Stimulated activated CD4-positive, alpha-beta T cell treated with anti-CD3 and anti-CD28 coated beads, TNF-alpha, amount 100 ng/mL, for 4 hours (primary cell): ENCODE data around the gene PIGV.
"Not testable (repeated sequence)": the region's sequence is repeated elsewhere in the genome, so short reads cannot be mapped to it uniquely, and the experiment has no call there.

Experiments
- DNase-seq, 3 experiments: peaks; one replicate each; pipeline ENCODE4 v3.0.0-alpha.2; 2020; ENCODE audit warnings: low read depth in 3 of 3

Gene PIGV

GRCh38 chr1:26792924-26793323 lies 5.2 kb downstream of the PIGV start:
- DNase-seq: no peak

- no peak for DNase-seq
Measured at GRCh38 chr1:26794391-26794790, 6.6 kb downstream of the PIGV start.

DNA sequence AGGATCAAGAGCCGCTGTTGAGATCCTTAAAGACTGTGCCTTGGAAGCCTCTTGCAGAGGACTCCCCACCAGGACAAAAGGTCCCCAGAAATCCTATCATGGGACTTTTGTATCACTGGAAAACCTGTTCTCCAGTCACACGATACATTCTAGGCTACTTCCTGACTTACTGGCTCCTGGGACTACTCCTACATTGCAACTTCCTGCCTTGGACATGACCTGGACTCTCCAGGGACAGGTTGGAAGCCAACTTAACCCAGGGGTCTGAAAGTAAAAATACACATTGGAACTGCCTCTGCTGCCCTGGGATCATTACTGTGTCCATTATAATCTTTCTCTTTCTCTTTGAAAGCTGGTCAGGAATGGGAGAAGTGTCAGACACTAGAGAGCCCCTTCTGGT lies 9.9 kb downstream of the PIGV start:
- no peak for DNase-seq

- DNase-seq: no peak
Measured at GRCh38 chr1:26799479-26800142, 11.9 kb downstream of the PIGV start.

GRCh38 chr1:26803932-26804331 lies 16.2 kb downstream of the PIGV start:
- not testable (repeated sequence) for DNase-seq

DNA sequence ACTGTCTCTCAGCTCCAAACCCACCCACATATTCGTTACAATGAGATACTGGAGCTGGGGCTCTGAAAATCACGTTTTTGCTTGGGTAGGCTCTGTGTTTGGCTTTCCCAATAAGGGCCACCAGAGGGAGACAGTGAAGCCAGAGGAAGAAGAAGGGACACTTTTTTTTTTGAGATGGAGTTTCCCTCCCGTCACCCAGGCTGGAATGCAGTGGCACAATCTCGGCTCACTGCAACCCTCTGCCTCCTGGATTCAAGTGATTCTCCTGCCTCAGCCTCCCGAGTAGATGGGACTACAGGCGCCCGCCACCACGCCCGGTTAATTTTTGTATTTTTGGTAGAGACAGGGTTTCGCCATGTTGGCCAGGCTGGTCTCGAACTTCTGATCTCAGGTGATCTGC lies 22.4 kb downstream of the PIGV start:
- DNase-seq: peak in 2 of 3 experiments; percentile 59 to 64

DNA sequence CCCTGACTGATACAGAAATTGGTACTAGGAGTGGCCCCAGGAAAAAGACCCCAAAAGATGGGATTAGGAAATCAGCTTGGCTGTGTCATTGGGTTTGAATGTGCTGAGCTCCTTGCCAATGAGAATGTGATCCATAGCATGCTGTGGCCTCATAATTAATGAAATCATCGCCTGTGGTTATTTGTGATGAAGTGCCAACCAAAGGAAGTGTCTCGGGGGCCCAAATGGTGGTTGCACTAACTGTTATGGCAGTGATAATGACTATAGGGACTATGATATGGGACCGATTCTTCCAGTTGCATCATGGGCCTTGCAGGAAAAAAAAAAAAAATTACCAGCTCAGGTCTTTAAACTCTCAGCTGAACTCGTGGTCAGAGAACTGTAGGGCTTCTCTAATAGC lies 23.3 kb downstream of the PIGV start:
- no peak for DNase-seq

GRCh38 chr1:26811708-26812107 lies 24.0 kb downstream of the PIGV start:
- no peak for DNase-seq

DNA sequence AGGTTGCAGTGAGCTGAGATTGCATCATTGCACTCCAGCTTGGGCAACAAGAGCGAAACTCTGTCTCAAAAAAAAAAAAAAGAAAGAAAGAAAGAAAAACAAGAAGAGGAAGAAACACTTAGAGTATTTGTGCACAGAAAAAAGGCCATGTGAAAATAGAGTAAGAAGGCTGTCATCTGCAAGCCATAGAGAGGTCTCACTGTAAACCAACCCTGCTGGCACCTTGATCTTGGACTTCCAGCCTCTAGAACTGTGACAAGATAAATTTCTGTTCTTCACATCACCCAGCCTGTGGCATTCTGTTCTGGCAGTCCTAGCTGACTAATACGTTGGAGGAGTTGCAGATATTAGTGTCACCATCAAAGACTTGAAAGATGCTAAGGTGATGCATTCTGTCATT lies 26.6 kb downstream of the PIGV start:
- no peak for DNase-seq

- DNase-seq: no peak
Measured at GRCh38 chr1:26814893-26815292, 27.1 kb downstream of the PIGV start.

- DNase-seq: no peak
Measured at GRCh38 chr1:26820784-26821269, 33.1 kb downstream of the PIGV start.

- DNase-seq: no peak
Measured at GRCh38 chr1:26822737-26823395, 35.1 kb downstream of the PIGV start.

DNA sequence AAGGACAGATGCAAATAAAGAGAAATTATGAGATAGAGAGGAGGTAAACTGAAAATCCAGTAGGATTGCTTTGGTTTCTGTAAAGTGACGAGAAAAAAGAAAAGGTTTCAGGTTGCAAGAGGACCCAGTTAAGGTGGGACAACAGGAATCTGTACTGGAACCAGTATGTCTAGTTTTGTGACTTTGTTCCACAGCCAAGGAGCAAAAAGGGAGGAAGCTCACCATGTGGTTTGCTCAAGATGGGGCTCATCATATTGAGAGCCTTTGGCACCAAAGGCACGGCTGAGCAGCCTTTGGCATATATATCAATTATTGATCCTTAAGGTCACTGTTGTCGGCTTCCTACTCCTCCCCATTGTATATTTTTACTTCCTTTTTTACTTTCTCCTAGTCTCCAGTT lies 37.0 kb downstream of the PIGV start:
- no peak for DNase-seq

- DNase-seq: peak; percentile 34 to 71 (median 49)
Measured at GRCh38 chr1:26826261-26827105, 38.7 kb downstream of the PIGV start, which contains the start of gene ZDHHC18. ZDHHC18 (plus strand) TSS chr1:26826688; CDS start chr1:26826805, 117 bp downstream.

DNA sequence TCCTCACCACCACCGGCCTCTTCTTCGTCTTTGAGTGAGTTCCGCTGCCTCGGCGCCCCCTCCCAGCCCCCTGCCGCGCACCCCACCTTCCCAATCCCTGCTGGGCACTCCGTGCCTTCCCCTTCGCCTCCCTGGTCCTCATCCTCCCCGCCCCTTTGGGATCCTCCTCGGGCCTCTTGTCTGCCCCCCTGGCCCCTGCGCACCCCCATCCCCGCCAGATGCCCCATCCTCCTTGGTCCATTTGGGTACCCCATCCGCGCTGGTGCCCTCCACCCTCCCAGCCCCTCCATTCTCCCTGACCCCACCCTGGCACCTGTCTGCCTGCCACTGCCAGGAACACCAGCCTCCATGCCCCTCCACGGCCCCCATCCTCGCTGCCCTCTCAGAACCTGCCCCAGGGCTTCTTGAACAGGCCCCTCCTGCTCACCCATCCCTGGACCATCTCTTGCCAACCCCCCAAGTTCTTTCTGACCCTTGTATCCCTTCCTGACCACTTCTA lies 39.4 kb downstream of the PIGV start:
- no peak for DNase-seq

GRCh38 chr1:26827663-26828062 lies 39.9 kb downstream of the PIGV start:
- DNase-seq: no peak

DNA sequence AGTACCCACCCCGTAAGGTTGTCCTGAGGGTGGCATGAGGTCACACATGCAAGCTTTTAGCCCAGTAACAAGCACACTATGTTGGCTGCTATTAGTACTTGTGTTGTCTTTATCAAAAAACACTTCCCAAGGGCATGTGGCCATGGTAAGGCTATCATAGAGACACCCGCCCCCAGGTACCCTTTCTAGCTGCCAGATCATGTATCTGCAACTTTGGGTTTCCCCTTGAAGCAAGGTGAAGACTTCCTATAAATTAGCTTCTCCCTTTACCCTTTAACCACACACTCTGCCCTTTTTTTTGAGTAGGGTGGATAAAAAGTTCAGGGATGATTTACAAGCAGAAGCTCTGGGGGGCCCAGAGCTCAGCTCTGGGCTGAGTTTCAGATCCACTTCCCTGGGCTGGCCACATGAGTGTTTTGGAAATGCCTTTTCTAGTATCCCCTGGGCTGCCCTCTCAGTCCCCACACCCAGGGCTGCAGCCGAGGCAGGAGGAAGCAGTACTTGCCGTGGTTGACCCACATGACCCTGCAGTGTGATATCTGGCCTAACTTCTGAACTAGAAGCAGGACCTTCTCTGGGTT lies 40.8 kb downstream of the PIGV start:
- no peak for DNase-seq

DNA sequence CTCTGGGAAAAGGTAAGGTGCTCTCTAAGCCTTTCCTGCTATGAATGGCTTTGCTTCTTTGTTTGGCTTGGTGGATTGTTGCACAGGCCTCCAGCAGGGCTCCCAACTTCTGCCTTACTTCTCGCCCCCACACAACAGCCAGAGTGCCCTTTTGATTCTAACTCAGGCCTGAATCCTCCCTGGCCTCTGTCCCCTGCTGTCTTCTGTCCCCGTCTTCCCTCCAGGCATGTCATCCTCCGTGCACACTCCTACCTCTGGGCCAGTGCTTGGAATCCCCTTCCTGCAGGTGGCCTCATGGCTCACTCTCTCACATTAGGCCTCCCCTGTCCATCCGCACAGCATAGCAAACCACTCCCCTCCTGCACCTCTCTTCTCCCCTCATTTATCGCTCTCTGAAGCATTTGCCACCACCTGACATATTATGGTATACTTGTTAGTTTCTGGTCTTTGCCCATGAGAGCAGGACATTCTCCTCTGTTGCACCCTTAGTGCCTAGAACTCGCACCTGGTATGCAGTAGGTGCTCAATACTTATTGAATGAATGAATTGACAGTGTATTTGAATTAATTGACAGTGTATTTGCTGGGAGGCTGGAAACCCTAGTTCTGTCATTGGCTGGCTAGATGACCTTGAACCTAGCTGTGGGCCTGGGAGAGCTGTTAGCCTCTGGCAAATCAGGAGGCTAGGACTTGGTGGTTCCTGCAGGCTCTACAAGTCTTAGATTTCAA lies 41.6 kb downstream of the PIGV start:
- no peak for DNase-seq

- no peak for DNase-seq
Measured at GRCh38 chr1:26831059-26831458, 43.3 kb downstream of the PIGV start.

- no peak for DNase-seq
Measured at GRCh38 chr1:26831546-26832248, 43.9 kb downstream of the PIGV start.
